HG03469 (cell line): Measurements from ENCODE around the gene PGBD1.
"Not testable (repeated sequence)": the region's sequence is repeated elsewhere in the genome, so short reads cannot be mapped to it uniquely, and the experiment has no call there.

Source experiments
- ATAC-seq: cut with Tn5 transposase; IDR thresholded peaks from one replicate; pipeline ENCODE4 v1.9.1; 2021; ENCODE audit warnings: mild to moderate bottlenecking, moderate library complexity, moderate number of reproducible peaks; ENCODE audit not compliant: unreplicated experiment

PGBD1 gene

GRCh38 chr6:28267695-28268059, 13.7 kb upstream of the PGBD1 start:
- no peak for ATAC-seq

GRCh38 chr6:28269492-28269891, 11.9 kb upstream of the PGBD1 start:
- no peak for ATAC-seq

GRCh38 chr6:28274888-28275287, 6.5 kb upstream of the PGBD1 start:
- no peak for ATAC-seq

- ATAC-seq: no peak
Observed at GRCh38 chr6:28277746-28278145, 3.6 kb upstream of the PGBD1 start.

- ATAC-seq: no peak
Observed at GRCh38 chr6:28280595-28281287, 631 bp upstream of the PGBD1 start.

GRCh38 chr6:28282926-28283325, 1.6 kb downstream of the PGBD1 start:
- no peak for ATAC-seq

GRCh38 chr6:28291573-28291972, 10.2 kb downstream of the PGBD1 start:
- ATAC-seq: no peak

GRCh38 chr6:28295326-28295725, 14.0 kb downstream of the PGBD1 start:
- no peak for ATAC-seq

- ATAC-seq: no peak
Observed at GRCh38 chr6:28296520-28297060, 15.2 kb downstream of the PGBD1 start.

GRCh38 chr6:28303570-28303969, 22.2 kb downstream of the PGBD1 start:
- peak; percentile 60 for ATAC-seq

- not testable (repeated sequence) for ATAC-seq
Observed at GRCh38 chr6:28306363-28306762, 25.0 kb downstream of the PGBD1 start.

- no peak for ATAC-seq
Observed at GRCh38 chr6:28311139-28311823, 29.9 kb downstream of the PGBD1 start.

- ATAC-seq: no peak
Observed at GRCh38 chr6:28312939-28313338, 31.6 kb downstream of the PGBD1 start.

- ATAC-seq: no peak
Observed at GRCh38 chr6:28315628-28316027, 34.3 kb downstream of the PGBD1 start.

- ATAC-seq: not testable (repeated sequence)
Observed at GRCh38 chr6:28317866-28318265, 36.5 kb downstream of the PGBD1 start.

GRCh38 chr6:28322661-28323060, 41.3 kb downstream of the PGBD1 start:
- no peak for ATAC-seq

- ATAC-seq: no peak
Observed at GRCh38 chr6:28323813-28324424, 42.5 kb downstream of the PGBD1 start.

- ATAC-seq: no peak
Observed at GRCh38 chr6:28326371-28326948, 45.1 kb downstream of the PGBD1 start.

- ATAC-seq: no peak
Observed at GRCh38 chr6:28330041-28330440, 48.7 kb downstream of the PGBD1 start.

- no peak for ATAC-seq
Observed at GRCh38 chr6:28333047-28333446, 51.7 kb downstream of the PGBD1 start.

- ATAC-seq: no peak
Observed at GRCh38 chr6:28333599-28334018, 52.2 kb downstream of the PGBD1 start.
